ENCODE data around the gene EEPD1.

- TF ChIP-seq USF2 (CRISPR knock-in tag; IDR thresholded peaks at IDR 0.05) (no peak), CTCF (IDR thresholded peaks at IDR 0.05) (no peak), CREB1 (CRISPR knock-in tag; IDR thresholded peaks at IDR 0.05) (no peak), HMGXB4 (CRISPR knock-in tag; IDR thresholded peaks at IDR 0.05) (no peak), AFF4 (CRISPR knock-in tag; IDR thresholded peaks at IDR 0.05; ENCODE audit: borderline replicate concordance) (no peak), ATF1 (CRISPR knock-in tag; IDR thresholded peaks at IDR 0.05) (no peak)
Observed at GRCh38 chr7:36313607-36314006, 160.6 kb downstream of the EEPD1 start.
